Stimulated activated CD8-positive, alpha-beta memory T cell treated with anti-CD3 and anti-CD28 coated beads, Interleukin-4, amount 100 ng/mL, for 4 hours (primary cell): ENCODE data around the gene DDX23.
A peak's percentile ranks its signal among the peaks of the same experiment; 100 is the strongest.
"Not testable (repeated sequence)": the region's sequence is repeated elsewhere in the genome, so short reads cannot be mapped to it uniquely, and the experiment has no call there.

Experiments used
- DNase-seq, 2 donors: peaks; one replicate each; pipeline ENCODE4 v3.0.0-alpha.2; 2020; ENCODE audit warnings: low read depth in 2 of 2, low spot score in 1 of 2

The DDX23 gene

DNA sequence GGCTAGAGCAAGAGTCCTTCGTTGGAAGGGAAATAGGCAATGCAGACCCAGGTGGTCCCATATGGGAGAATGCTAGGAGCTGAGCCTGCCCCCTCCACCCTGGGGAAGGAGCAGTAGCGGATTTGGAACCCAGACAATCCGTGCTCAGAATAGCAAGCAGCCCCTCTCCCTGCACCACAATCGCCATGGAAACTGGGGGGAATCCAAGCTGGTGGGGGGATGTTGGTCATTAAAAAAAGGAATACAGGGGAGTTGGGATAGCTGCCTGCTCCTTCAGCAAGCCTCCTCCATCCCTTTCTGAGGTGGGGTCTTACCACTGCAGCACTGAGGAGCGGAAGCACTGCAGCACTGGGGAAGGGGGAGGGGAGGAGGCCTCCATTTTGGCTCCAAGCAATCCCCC is 10.8 kb upstream of the DDX23 start:
- no peak for DNase-seq

DNA sequence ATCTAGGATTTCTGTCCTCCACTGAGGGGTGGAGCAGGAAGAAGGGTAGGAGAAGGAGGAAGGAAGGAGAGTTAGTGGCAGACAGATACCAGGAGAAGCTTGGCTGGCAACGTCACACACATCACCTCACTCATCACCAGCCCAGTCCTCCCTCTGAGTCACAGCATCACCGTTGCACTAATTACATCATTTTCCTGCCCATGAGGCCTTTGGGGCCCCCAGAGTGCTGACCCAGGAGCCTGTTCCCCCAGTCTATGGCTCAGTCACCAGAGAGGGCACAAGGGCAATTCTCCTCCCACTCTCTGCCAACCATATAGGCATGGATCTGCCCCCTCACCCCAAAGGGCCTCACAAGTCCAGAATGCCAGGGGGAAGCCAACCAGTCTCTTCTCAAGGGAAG is 9.1 kb upstream of the DDX23 start:
- no peak for DNase-seq

DNA sequence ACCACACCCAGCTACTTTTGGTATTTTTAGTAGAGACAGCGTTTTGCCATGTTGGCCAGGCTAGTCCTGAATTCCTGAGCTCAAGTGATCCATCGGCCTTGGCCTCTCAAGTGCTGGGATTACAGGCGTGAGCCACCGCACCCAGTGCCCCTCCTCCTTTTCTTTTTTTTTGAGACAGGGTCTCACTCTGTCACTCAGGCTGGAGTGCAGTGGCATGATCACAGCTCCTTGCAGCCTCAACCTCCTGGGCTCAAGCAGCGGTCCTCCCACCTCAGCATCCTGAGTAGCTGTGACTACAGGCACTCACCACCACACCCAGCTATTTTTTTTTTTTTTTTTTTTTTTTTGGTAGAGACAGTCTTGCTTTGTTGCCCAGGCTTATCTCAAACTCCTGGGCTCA is 8.3 kb upstream of the DDX23 start:
- DNase-seq, result not testable (repeated sequence)

DNA sequence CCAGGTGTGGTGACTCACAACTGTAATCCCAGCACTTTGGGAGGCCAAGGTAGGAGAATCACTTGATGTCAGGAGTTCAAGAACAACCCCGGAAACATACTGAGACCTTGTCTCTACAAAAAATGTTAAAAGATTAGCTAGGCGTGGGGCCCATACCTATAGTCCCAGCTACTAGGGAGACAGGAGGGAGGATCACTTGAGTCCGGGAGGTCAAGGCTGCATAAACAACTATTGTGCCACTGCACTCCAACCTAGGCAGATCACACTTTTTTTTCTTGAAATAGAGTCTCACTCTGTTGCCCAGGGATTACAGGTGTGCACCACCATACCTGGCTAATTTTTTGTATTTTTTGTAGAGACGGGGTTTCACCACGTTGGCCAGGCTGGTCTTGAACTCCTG is 7.6 kb upstream of the DDX23 start:
- DNase-seq, result no peak

DNA sequence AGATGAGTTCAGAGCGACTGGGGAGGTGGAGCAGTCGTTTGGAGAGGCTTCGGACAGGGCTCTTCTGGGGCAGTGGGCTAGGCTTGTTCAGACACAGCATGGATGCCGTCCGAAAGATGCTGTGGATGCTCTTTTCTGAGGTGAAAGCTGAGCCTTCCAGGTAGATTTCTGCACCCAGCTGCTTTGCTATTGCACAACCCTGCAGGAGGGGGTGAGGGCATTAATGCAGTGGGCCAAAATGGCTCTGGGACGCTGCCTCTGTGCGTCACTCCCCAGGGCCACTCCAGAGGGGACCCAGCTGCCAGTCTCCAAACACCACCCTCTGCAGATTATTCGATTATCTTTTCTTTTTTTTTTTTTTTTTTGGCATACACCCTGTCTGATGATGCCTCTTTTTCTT is 6.1 kb upstream of the DDX23 start:
- no peak for DNase-seq

DNA sequence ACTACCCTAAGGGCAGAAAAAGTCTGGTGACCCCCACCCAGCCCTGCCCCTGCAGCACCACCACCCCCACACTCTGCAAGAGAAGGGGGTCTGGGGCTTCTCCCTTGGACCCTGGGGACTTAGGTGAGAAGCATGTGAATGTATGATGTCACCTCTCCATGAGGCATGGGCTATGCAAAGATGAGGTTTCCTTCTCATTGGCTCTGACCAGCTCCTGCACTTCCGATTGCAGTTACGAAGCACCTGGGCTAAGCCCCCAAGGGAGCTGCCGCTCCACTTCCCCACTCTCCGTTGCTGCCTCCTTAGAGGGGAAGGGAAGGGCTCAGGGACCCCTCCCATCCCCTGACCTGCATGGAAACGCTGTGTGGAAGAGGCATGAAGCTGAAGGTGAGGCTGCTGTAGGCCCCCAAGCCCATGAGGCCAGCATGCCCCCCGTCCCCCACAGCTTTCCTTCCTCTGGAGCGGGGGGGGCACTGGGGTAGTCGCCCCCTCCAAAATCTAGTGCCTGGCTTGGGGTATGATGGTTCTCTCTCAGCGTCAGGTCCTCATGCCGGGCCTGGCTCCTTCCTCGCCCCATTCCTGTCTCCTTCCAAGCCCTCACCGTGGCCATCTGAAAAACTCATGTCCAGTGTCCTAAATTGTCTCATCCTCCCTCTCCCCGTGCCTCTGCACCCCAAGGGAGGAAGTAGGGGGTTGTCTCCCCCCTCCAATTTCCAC is 5.5 kb upstream of the DDX23 start:
- DNase-seq, result no peak

DNA sequence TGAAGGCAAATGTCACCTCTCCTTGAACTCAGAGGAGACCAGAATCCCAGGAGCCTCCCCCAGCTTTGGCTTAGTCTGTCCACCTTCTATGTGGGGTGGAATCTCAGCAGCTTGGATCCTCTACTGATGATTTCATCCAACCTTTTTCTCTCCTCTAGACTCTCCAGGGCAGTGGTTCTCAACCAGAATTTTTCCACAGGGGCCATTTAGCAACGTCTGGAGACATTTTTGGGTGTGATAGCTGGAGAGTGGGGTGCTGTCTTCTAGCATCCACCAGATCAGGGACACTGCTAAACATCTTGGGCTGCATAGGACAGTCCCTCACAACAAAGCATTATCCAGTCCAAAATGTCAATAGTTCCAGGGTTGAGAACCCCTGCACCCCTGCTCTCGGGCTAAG is 4.4 kb upstream of the DDX23 start:
- DNase-seq, result no peak

DNA sequence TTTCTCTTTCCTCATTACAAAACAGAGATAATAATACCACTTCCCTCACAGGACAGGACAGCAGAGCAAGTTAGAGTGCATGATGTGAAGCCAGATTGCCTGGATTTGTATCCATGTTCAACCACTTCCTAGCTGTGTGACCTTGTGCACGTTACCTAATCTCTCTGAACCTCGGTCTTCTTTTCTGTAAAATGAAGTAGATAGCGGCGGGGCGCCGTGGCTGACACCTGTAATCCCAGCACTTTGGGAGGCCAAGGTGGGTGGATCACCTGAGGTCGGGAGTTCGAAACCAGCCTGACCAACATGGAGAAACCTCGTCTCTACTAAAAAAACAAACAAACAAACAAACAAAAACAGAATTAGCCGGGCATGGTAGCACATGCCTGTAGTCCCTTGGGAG is 3.0 kb upstream of the DDX23 start:
- DNase-seq, result not testable (repeated sequence)

DNA sequence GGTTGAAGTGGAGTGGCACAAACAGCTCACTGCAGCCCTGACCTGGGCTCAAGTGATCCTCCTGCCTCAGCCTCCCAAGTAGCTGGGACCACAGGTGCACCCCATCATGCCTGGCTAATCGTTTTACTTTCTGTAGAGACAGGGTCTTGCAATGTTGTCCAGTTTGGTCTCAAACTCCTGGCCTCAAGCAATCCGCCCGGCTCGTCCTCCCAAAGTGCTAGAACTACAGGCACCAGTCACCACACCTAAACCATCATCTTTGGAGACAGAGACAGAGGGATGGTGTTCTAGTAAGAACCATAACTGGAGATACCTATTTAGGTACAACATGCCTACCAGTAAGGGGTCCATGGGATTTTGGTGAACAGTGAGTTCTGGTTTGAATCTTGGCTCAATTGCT is 2.5 kb upstream of the DDX23 start:
- no peak for DNase-seq

DNA sequence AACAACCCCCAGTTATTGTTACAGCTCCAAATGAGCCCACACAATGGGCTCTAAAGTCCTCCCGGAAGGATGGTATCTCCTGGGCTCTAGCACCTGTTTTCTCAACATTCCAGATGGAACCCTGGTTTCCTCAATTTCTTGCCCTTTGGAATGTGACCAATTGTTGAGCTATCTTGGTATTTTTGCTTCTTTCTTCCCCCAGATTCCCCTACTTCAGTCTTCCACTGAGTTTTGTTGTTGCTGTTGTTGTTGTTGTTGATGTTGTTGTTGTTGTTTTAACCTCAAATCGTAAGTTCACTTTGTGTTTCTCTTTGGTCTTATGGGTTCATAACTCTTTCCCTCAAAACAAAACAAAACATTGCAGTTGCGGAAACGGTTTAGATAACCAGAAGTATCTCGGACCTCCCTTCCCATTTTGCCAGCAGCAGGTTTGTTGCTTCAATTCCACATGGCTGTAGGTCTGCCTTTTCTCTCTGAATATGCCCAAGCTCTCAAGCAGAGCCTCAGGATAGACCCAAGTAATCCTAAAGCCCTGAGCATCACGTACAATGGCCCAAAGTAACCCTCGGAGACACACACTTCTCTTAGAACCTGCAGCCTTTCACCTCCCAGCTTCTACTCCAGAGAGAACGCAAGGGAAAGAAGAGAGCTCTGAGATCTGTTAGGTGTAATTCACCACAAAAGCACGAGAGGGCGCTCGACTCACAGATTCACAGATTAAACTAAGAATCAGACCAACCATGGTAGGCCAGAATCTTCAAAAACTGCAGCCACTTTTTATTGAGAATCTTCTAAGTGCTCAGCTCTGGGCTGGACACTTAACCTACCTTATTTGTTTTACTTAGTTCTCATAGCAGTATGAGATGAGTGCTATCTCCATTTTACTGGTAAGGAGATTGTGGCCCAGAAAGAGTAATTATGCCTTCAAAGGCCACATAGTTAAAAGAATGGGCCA is 1.0 kb upstream of the DDX23 start:
- peak; percentile 66 to 90 for DNase-seq

DNA sequence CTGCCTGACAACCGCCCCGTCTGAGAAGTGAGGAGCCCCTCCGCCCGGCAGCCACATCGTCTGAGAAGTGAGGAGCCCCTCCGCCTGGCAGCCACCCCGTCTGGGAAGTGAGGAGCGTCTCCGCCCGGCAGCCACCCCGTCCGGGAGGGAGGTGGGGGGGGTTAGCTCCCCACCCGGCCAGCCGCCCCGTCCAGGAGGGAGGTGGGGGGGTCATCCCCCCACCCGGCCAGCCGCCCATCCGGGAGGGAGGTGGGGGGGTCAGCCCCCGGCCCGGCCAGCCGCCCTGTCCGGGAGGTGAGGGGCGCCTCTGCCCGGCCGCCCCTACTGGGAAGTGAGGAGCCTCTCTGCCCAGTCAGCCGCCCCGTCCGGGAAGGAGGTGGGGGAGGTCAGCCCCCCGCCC is 9.9 kb downstream of the DDX23 start:
- not testable (repeated sequence) for DNase-seq

DNA sequence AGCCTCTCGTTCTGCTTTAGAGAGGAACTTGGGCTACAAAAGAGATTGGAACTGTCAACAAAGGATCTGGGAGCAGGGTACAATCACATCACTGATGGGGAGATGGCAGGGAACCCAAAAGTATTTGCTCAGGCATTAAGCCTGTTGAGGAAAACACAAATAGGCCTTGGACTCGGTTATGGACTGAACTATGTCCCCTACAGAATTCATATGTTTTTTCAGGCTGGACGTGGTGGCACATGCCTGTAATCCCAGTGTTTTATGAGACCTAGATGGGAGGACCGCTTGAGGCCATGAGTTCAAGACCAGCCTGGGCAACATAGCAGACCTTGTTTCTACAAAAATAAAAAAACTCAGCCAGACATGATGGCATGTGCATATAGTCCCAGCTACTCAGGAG is 13.9 kb downstream of the DDX23 start:
- no peak for DNase-seq

DNA sequence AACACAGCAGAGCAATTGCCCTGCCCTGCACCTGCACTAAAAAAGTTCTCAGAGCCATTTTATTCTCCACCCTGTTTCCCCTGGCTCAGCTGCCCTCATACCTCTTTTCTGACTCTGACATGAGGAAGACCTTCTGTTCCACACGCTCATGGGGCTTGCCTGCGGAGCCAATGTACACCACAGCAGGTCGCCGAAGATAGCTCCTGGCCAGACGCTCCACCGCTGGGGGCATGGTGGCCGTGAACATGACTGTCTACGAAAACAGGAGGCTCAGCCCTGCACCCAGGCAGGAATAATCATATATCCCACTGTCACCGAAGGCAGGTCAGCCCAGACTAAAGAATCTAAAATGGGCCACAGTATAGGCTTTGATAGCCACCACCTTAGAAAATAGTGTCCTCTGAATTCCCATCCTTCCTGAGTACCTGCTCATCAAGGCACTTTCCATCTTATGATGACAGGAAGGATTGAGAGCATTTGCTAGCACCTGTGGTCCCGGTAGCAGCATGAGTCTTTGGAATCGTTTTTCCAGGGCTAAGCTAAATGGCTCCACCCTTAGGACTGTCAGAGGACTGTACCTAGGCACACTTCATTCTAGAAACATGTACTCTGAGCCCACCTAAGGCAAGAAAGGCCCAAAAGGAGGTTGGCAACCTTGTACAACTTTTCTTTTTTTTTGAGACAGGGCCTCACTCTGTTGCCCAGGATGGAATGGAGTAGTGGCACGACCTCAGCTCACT is 19.5 kb downstream of the DDX23 start:
- DNase-seq, result no peak

DNA sequence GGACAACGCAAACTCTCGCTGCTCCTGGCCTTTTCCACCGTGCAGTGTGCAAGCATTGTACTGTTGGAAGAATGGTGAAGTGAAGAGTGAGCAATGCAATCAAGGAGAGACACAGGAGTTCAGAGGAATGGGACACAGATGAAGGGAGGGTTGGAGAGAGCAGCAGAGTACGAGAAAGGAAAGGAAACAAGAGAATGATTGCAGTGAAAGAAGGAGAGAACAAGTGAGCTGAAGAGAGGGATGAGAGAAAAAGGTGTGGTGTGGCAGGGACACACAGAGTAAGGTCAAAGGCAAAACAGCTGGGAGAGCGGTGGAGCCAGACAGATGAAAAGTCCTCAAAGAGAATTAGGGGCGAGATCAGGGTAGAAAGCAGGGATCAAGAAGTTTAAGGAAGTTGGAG is 20.7 kb downstream of the DDX23 start:
- DNase-seq, result no peak

DNA sequence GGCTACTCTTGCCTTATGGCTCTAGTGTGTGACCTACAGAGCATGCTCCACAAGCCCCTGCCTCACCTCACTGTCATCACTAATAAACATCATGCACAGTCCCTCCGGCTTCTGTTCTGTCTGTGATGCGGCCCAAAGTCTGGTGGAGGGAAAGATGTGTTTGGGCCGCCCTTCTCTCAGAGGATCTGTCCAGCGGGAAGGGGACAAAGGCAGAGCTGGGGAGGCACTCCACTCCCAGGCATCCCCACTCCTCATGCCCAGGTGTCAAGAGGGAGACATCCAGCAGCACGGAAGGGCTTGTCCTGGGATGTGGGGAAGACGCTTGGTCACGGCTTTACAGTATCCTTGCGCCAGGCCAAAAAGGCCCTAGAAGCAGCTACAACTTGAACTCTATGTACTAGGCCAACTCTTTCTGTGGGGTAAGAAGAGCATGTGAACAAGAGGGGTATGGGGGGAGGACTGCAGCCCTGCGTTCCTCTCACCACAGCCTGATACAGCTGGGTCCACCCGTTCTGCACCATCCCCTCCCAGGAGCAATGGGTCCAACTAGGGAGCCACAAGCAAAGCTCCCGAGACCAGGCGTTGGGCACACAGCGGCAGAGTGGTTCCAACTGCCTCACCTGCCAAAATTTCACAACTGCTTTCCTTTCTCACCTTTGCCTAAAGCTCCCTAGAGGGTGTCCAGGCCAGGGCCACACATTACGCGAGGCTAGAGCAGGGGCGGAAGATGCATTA is 23.0 kb downstream of the DDX23 start:
- no peak for DNase-seq

DNA sequence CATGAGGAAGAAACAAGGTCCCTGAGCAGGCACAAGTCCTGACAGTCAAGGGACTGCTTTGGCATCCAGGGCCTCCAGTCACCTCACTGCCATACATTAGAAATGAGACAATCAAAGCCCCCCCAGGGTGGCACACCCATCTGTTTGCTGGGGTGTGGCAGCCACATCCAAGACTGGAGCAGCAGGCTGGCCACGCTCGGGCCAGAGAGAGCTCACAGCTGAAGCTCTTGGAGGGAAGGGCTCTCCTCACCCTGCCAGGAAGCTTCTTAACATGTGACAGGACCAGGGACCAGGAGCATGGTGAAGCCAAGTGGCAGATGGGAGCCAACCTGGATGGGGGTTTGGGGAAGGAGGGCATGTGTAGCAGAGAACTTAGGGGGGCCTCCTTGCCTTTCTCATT is 23.7 kb downstream of the DDX23 start:
- DNase-seq, result no peak

DNA sequence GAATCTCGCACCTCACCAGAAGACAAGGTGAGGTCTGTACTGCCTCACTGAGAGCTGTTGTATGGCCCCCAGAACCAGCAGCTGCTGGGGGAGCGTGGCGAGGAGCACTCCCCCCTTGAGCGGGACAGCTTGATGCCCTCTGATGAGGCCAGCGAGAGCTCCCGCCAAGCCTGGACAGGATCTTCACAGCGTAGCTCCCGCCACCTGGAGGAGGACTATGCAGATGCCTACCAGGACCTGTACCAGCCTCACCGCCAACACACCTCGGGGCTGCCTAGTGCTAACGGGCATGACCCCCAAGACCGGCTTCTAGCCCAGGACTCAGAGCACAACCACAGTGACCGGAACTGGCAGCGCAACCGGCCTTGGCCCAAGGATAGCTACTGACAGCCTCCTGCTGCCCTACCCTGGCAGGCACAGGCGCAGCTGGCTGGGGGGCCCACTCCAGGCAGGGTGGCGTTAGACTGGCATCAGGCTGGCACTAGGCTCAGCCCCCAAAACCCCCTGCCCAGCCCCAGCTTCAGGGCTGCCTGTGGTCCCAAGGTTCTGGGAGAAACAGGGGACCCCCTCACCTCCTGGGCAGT is 24.4 kb downstream of the DDX23 start:
- DNase-seq, result no peak

DNA sequence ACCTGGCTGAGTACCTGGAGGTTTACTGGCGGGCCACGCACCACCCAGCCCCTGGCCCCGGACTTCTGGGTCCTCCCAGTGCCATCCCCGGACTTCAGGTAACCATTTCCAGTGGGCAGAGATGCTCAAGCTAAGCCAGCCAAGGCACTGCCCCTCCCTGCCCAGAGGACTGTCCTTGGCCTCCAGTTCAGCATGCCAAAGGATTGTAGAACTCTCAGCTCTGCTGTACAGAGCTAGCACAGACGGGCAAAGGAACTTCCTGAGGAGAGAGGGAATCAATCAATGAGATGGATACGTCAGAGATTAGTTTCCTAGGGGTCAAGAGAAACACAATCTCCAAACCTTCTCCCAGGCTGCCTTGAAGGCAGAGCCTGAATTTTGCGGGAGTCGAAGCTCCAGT is 24.9 kb downstream of the DDX23 start:
- no peak for DNase-seq

DNA sequence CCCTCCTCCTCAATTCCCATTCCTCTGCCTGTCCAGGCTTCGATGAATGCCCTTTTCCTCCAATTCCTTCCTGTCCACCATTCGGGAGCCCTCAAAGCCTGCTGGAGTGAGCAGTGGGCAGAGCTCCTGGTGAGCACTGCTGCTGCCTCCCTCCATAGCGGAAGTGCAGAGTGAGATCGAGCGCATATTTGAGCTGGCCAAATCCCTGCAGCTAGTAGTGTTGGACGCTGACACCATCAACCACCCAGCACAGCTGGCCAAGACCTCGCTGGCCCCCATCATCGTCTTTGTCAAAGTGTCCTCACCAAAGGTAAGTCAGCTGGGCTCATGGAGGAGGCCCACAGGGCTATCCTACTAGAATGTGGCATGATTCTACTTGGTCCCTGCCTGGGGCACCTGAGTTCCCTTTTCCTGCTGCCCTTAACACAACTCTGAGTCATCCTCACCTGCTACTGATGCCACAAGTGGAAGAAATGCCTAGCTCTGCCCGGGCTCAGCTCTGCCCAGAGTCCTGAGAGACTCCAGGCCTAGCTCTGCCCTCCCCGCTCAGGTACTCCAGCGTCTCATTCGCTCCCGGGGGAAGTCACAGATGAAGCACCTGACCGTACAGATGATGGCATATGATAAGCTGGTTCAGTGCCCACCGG is 25.6 kb downstream of the DDX23 start:
- no peak for DNase-seq

DNA sequence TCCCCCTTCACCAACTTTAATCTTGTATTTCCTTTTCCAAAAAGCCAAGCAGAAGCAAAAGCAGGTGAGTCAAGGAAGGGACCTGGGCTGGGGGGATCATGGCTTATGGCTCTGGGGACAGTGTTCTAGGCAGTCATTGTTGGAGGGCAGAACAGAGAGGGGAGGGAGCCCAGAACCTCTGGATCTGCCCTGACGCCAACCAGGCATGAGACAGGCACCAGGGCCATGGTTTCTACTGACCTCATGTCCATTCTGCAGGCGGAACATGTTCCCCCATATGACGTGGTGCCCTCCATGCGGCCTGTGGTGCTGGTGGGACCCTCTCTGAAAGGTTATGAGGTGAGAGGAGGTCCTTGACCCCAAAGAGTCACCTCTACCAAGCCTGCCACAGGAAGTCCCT is 27.1 kb downstream of the DDX23 start:
- DNase-seq, result no peak
